Panc1 (cell line): ENCODE data around the gene SDK1.

Experiments
- CTCF ChIP-seq: fragments of 450-650 bp; IDR thresholded peaks from 2 replicates; pipeline ENCODE4 v1.5.1; 2017; ENCODE audit warnings: mild to moderate bottlenecking
- SIN3A ChIP-seq: IDR thresholded peaks from 2 replicates; pipeline ENCODE4 v1.6.1; 2012; ENCODE audit warnings: low read depth, mild to moderate bottlenecking, low read length, moderate library complexity, borderline replicate concordance; ENCODE audit not compliant: insufficient read depth
- TCF7L2 ChIP-seq: IDR thresholded peaks from 2 replicates; pipeline ENCODE4 v1.6.1; 2011; ENCODE audit warnings: mild to moderate bottlenecking, low read depth, low read length, inconsistent platforms
- TF ChIP-seq, protein P1 (sequence below), 2 experiments: IDR thresholded peaks; 2 replicates each; pipeline ENCODE4 v1.6.1; 2011 to 2012; ENCODE audit warnings: low read depth in 2 of 2, control low read depth in 1 of 2, low read length in 1 of 2, mild to moderate bottlenecking in 1 of 2, moderate library complexity in 1 of 2; ENCODE audit not compliant: insufficient read depth in 1 of 2

DNA sequence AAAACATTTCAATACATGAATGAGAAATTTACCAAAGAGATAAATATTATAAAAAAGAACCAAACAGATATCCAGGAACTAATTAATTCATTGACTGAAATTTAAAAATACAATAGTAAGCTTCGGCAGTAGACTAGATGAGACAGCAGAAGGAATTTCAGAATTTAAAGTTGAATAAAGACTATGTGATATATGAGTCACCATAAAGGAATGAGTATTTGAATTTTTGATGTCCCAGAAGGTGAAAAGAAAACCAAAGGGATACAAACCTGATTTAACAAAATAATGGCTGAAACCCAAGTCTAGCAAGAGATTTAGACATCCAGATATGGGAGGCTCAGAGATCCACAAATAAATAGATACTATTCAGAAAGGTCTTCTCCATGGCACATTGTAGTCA, 757.1 kb downstream of the SDK1 start:
- TF ChIP-seq CTCF = no peak
- no peak for TF ChIP-seq TCF7L2
- TF ChIP-seq, protein P1, sequence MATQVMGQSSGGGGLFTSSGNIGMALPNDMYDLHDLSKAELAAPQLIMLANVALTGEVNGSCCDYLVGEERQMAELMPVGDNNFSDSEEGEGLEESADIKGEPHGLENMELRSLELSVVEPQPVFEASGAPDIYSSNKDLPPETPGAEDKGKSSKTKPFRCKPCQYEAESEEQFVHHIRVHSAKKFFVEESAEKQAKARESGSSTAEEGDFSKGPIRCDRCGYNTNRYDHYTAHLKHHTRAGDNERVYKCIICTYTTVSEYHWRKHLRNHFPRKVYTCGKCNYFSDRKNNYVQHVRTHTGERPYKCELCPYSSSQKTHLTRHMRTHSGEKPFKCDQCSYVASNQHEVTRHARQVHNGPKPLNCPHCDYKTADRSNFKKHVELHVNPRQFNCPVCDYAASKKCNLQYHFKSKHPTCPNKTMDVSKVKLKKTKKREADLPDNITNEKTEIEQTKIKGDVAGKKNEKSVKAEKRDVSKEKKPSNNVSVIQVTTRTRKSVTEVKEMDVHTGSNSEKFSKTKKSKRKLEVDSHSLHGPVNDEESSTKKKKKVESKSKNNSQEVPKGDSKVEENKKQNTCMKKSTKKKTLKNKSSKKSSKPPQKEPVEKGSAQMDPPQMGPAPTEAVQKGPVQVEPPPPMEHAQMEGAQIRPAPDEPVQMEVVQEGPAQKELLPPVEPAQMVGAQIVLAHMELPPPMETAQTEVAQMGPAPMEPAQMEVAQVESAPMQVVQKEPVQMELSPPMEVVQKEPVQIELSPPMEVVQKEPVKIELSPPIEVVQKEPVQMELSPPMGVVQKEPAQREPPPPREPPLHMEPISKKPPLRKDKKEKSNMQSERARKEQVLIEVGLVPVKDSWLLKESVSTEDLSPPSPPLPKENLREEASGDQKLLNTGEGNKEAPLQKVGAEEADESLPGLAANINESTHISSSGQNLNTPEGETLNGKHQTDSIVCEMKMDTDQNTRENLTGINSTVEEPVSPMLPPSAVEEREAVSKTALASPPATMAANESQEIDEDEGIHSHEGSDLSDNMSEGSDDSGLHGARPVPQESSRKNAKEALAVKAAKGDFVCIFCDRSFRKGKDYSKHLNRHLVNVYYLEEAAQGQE (IDR thresholded peaks at IDR 0.05; ENCODE audit: insufficient read depth in 1 of 2, low read depth in 2 of 2, low read length in 1 of 2) = no peak
- no peak for TF ChIP-seq SIN3A
